ENCODE results near the gene ADGRG3. TPM values are rescaled to one million over a fixed set of nuclear protein-coding genes. Genes with fewer than 3 reads are reported as not detected.

ADGRG3 gene
- total RNA-seq, 3 donors from 2014 or later = 0.84 to 3.4 (median 1.8) TPM

GRCh38 chr16:57640612-57641011 lies 27.5 kb upstream of the ADGRG3 start:
- no peak overlapping the region for H3K4me3 ChIP-seq
- intact Hi-C loops (cut with DNase I, micrococcal nuclease) = no loop called here
- ATAC-seq = no peak
- peaks cover 14% of the 10 kb centered on the region for H3K4me1 ChIP-seq (ENCODE audit: low read depth)
- no peaks in the 10 kb centered on the region for H3K36me3 ChIP-seq (ENCODE audit: low read depth)
- H3K9me3 ChIP-seq = no peaks in the 10 kb centered on the region
- no peak for DNase-seq
- TF ChIP-seq, protein P1, sequence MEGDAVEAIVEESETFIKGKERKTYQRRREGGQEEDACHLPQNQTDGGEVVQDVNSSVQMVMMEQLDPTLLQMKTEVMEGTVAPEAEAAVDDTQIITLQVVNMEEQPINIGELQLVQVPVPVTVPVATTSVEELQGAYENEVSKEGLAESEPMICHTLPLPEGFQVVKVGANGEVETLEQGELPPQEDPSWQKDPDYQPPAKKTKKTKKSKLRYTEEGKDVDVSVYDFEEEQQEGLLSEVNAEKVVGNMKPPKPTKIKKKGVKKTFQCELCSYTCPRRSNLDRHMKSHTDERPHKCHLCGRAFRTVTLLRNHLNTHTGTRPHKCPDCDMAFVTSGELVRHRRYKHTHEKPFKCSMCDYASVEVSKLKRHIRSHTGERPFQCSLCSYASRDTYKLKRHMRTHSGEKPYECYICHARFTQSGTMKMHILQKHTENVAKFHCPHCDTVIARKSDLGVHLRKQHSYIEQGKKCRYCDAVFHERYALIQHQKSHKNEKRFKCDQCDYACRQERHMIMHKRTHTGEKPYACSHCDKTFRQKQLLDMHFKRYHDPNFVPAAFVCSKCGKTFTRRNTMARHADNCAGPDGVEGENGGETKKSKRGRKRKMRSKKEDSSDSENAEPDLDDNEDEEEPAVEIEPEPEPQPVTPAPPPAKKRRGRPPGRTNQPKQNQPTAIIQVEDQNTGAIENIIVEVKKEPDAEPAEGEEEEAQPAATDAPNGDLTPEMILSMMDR (IDR thresholded peaks at IDR 0.05) = no peak

DNA sequence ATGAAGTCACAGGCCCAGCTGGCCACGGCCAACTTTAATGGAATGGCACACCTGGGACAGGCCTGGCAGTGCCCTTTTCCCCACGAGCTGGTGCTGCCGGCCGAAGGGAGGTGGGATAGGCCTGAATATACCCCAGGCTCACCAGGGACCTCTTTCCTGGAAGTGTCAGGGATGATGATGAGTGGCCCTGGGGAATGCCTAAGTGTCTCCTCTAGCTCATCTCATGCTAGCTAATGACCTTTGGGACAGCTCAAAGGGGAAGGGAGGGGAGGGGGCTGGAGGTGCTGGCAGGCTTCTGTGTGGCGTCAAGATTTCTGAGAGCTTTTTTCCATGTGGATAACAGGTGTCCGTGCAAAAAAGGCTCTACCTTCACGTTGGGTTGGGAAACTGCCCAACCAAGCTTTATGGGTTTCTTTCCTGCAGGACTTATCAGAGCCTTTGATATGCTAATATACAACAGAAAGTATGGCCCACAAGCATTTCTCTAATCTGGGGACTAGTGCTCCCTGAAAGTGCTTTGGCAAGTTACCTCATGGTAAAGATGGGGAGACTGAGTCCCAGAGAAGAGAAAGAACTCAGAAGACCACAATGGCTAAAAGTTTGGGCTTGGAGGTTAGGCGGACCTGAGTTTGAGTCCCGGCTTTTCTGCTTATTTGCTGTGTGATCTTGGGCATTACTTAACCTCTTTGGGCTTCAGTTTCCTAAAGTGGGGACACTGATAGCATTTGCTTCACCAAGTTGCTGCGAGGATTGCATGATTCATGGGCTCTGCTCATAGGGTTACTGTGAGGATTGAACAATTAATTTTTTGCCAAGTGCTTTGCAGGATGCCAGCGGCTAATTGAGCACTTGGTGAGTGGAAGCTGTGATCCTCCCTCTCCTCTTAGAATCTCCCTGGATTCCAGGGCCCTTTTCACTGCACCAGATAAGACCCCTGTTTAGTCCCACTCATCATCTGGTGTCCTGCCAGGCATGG lies 25.7 kb upstream of the ADGRG3 start:
- no peak for ATAC-seq
- Histone ChIP-seq H3K4me1 (ENCODE audit: low read depth) (peaks cover 5% of the 10 kb centered on the region), H3K4me3 (no peak overlapping the region), H3K36me3 (ENCODE audit: low read depth) (no peaks in the 10 kb centered on the region), H3K9me3 (no peaks in the 10 kb centered on the region)
- TF ChIP-seq, protein P1 (IDR thresholded peaks at IDR 0.05) = no peak
- intact Hi-C loops (cut with DNase I, micrococcal nuclease) = no loop called here
- DNase-seq = no peak

DNA sequence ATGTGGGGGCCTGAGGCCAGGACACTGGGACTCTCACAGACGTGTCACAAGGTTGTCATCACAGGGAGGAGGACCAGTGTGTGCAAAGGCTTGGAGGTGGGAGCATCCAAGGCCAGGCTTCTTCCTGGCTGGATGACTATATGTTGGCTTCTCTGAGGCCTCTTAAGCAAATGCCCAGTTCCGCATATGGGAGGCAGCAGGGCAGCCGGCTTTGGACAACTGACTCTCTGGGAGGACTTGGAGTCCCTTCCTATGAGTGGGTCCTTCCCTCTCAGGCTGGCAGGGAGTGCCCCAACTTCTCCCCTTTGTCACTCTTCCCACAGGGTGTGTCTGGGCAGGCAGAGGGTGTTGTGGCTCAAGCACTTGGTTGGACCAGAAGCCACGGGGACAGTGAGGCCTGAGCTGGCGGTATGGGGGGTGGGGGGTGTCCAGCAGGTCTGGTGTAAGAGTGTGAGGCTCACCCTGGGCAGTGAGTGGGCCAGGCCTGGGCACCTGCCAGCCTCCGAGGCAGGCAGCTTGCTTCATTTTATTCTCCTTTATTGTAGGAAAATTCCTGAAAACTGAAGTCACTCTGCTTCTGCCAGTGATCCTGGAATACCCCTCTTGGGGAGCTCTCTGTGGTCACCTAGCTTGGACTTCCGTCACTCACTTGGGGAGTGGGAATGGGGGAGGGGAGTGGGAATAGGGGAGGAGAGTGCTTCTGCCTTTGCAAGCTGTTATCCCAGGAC lies 24.8 kb upstream of the ADGRG3 start:
- Histone ChIP-seq H3K9me3 (no peaks in the 10 kb centered on the region), H3K4me3 (no peak overlapping the region), H3K4me1 (ENCODE audit: low read depth) (peaks cover 3% of the 10 kb centered on the region), H3K36me3 (ENCODE audit: low read depth) (no peaks in the 10 kb centered on the region)
- intact Hi-C loops (cut with DNase I, micrococcal nuclease) = no loop called here
- DNase-seq = no peak
- TF ChIP-seq, protein P1 (IDR thresholded peaks at IDR 0.05) = no peak
- peak; percentile 43 for ATAC-seq

- H3K4me1 ChIP-seq (ENCODE audit: low read depth) = peaks cover 3% of the 10 kb centered on the region
- DNase-seq = no peak
- TF ChIP-seq, protein P1 (IDR thresholded peaks at IDR 0.05) = no peak
- ATAC-seq = no peak
- H3K4me3 ChIP-seq = no peak overlapping the region
- H3K36me3 ChIP-seq (ENCODE audit: low read depth) = no peaks in the 10 kb centered on the region
- no peaks in the 10 kb centered on the region for H3K9me3 ChIP-seq
- intact Hi-C loops (cut with DNase I, micrococcal nuclease) = no loop called here
These were observed 24.2 kb upstream of the ADGRG3 start for GRCh38 chr16:57643910-57644309.

DNA sequence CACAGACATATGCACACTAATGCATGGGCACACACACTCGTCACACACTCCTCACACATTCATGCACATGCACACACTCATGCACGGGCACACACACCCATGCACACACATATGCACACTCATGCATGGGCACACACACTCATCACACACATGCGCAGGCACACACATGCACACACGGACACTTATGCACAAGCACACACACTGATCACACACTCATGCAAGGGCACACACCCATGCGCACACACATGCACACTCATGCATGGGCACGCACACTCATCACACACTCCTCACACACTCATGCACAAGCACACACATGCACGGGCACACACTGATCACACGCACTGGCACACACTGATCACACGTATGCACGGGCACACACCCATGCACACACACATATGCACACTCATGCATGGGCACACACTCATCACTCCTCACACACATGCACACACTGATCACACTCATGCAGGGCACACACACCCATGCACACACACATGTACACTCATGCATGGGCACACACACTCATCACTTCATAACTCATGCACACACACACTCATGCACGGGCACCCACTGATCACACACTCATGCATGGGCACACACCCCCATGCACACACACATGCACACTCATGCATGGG lies 23.6 kb upstream of the ADGRG3 start:
- no peaks in the 10 kb centered on the region for H3K36me3 ChIP-seq (ENCODE audit: low read depth)

More for the DNA sequence above, 23.6 kb upstream of the ADGRG3 start:
- intact Hi-C loops (cut with DNase I, micrococcal nuclease) = loop anchor here in 1 of 2 donors (5.0 kb wide), 1 partner anchor 52 kb away; no protein-coding TSS in a partner anchor
- no peak for DNase-seq
- H3K9me3 ChIP-seq = no peaks in the 10 kb centered on the region
- peaks cover 3% of the 10 kb centered on the region for H3K4me1 ChIP-seq (ENCODE audit: low read depth)
- no peak overlapping the region for H3K4me3 ChIP-seq
- ATAC-seq = no peak
- TF ChIP-seq, protein P1 (IDR thresholded peaks at IDR 0.05) = no peak
